NCI-H146 treated with DMSO at 0.1 percent for 48 hours (cell line): ENCODE measurements around the gene AKAP6.

ENCODE experiments used
- DNase-seq: peaks from one replicate; lab custom pipeline; 2025; ENCODE audit not compliant: unreplicated experiment; lab: John Stamatoyannopoulos, UW

The AKAP6 gene

GRCh38 chr14:32701475-32701874 lies 372.4 kb downstream of the AKAP6 start:
- DNase-seq: no peak

DNA sequence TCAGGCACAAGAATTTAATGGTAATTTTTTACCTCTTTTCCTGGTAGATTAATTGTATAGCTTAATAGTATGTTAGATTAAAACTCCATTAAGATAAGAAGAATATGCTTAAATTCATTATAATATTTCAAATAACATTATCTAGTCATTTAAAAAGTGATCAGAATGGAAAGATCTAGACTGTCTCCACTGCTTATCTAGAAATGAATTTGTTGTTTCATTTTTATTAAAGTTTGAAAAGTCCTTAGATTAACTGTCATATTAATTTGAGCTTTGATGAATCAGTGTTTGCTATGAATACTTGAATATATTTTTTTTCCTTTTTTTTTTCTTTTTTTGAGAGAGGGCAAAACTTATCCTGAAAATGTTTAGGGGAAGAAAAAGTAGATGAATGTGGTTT lies 373.0 kb downstream of the AKAP6 start:
- no peak for DNase-seq

GRCh38 chr14:32702562-32702961 lies 373.5 kb downstream of the AKAP6 start:
- no peak for DNase-seq

DNA sequence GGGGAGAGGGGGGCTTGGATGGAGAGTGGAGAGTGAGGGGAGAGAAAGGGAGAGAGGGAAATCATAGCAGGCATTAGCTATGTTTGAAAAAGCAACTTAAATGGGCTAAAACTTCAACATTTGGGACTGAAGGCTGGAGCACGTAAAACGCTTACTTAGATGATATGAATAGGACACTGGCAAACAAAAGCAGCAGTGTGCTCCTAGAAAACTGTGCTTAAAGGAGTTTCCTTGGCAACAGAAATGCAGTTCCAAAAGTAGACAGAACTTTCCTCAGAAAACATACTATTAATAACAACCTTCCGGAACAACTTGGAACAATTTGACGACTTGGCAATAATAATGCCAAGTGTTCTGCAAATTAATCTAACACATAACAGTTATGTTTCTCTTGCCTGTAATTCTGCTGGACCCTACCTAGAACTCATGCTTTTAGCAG lies 374.1 kb downstream of the AKAP6 start:
- DNase-seq: no peak

- DNase-seq: no peak
These were observed 377.8 kb downstream of the AKAP6 start for GRCh38 chr14:32706721-32707519.

DNA sequence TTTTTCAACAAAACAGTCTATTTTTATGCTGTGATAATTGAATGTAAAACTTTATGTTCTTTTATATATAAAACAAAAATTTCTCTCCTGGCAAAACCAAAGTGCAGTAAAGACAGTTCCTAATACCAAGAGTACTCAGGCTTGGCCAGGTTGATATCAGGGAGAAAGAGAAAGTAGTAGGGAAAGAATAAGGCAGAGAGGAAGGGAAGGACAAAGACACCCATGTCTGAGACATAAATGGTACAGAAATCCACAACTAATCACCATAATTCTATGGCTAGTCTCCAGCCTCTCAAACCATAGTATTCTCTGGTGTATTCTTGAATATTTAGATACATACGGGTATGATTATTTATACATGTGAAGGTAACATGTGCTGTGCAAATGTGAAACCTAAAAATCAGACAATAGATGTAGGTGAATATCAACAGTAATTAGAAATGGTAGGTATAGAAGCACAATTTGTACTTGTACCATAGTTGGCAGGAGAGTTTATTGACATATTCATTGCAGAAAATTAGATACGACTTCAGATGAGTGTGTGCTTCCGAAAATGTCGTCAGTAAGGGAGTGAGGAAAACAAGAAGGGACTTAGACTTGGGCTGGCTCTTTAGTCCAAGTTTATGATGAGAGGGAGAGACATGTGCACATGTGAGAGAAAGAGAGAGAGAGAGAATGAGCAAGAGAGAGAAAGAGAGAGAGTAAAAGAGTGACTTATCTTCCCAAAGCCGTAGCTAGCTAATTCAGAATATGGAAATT lies 378.8 kb downstream of the AKAP6 start:
- DNase-seq: no peak

DNA sequence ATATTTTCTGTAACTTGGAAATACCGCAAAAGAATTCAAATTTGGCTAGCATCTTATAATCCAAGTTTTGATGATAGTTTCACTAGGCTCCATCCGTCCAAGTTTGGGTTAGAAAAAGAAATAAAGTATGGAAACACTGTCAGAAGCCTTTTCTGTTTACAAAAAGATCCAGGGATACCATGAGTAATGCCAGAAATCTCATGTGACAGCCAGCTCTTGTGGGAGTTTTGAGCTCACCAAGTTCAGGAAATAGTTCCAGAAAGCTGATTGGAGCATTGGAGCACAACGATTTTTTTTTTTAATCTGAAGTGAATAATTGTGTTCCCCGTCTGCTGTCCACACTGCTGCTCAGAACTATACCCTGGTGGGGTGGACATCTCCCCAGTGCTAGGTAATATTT lies 379.9 kb downstream of the AKAP6 start:
- DNase-seq: no peak

GRCh38 chr14:32710231-32710671 lies 381.2 kb downstream of the AKAP6 start:
- DNase-seq: no peak

- no peak for DNase-seq
These were observed 381.9 kb downstream of the AKAP6 start for GRCh38 chr14:32710731-32711680.

DNA sequence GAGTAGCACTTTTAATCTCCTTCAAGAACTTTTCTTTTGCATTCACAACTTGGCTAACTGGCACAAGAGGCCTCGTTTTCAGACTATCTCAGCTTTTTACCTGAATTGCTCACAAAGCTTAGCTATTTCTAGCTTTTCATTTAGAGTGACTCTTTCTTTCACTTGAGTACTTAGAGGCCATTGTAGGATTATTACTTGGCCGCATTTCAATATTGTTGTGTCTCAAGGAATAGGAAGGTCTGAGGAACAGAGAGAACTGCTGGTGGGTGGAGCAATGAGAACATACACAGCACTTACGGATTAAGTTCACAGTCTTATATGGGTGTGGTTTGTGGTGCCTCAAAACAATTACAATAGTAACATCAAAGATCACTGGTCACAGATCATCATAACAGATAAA lies 384.8 kb downstream of the AKAP6 start:
- DNase-seq: no peak

- DNase-seq: no peak
These were observed 390.5 kb downstream of the AKAP6 start for GRCh38 chr14:32719601-32720000.

- no peak for DNase-seq
These were observed 391.8 kb downstream of the AKAP6 start for GRCh38 chr14:32720927-32721326.

DNA sequence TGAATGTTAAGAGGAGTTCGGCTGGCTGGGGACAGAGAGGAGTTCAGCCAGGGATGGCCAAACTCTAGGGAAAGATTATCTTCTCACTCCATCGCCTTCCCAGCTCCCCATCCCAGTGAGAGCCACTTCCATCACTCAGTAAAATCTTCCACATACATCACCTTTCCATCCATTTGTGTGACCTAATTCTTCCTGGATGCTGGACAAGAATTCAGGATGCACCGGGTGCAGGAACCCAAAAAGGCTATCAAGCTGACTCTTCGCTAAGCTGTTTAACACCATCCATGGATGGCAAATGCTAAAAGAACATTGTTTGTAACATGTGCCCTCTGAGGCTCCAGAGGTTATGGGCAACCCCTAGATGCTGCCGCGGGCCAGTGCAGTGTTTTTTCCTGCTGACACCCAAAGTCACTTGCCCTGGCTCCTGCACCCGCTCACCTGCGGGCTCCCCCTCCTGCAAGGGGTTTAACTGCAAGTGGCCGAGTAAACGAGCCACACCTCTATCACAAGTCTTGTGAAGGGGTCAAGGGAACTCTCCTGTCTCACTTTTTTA lies 393.6 kb downstream of the AKAP6 start:
- DNase-seq: no peak

- no peak for DNase-seq
These were observed 395.9 kb downstream of the AKAP6 start for GRCh38 chr14:32724867-32725471.

- no peak for DNase-seq
These were observed 397.4 kb downstream of the AKAP6 start for GRCh38 chr14:32726516-32726915.

DNA sequence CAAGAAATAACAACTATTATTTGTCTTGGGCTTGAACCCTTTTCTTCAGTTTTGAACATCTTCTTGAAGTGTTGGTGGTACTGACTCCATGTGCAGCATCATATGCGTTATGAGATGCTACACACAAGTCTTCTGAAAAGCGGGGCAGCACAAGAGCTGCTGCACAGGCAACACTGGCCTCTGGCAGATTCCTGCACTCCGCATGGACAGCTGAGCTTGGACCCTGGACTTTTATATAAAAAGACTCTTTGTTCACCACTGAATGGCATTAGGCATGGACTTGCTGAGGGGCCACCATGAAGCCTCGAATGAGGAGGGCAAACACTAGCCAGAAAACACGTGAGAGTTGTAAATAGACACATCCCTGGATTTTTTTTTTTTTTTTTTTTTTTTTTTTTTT lies 398.7 kb downstream of the AKAP6 start:
- DNase-seq: no peak

GRCh38 chr14:32728526-32728925 lies 399.4 kb downstream of the AKAP6 start:
- no peak for DNase-seq

DNA sequence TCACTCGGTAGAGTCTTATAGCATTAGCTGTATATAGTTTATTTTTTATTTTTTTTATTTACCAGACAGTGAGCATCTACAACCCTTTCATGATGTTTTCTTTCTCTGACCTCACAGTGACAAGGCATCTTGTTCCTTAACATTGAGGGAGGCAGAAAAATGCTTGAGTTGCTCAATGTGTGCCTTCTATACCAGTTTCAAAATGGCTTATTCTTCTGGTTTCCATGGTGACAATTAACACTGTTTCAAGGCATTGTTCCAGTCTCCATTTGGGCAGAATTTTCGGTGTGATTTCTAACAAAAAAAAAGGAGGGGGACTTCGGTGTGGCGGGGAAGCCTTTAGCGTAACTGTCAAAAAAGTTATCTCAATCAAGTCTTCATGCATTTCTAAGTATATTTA lies 399.9 kb downstream of the AKAP6 start:
- DNase-seq: peak; percentile 17

DNA sequence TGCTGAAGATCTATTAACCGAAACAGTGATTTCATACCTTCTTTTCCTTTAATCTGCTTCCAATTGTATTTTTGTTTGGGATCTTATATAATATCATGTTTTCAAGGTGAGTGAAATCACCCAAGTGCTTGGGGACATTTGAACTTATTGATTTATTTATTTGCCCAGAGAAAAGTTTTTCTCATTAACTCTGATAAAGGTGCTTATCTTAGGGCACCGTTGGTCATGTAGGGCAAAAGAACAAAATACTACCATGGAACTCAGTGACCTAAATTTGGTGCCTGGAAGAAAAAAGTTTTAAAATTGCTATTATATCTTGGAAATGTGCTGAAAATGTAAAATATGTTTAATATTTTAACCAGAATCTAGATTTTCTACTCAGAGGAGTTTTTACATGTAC lies 402.2 kb downstream of the AKAP6 start:
- no peak for DNase-seq

DNA sequence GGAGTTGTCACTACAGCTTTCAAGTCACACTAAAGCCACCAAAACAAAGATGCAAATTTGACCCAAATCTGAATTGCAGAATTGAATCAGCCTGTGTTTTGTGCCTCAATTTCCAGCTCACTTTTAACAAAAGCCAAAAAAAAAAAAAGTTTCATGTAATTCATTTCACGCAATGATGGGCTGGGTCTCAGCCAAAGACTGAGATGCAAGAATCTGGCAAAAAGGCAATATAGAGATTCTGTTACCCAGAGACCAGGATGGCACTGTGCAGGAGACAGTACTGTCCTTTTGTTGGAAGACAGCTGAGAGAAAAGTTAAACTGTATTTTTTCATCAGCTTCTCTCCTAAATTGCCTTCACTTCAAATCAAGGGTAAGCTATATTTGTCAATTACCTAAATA lies 403.9 kb downstream of the AKAP6 start:
- DNase-seq: no peak

DNA sequence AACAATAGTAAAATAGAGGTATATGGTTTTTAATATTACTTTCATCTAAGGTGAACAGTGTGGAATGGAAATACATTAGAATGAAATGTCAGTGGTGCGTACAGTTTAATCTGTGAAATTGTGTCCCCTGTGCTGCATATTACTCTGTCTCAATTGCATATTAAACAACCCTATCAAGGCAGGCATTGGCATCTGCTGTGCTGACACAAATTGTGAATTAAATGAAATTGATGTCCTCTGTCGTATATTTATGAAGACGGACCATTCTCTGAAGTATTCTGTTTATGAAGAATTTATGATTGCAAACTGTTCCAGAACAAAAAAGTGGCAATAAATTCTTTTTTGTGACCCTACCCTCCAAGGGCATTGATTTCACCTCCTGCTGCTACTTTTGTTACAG lies 405.2 kb downstream of the AKAP6 start:
- no peak for DNase-seq
